NT2/D1 (cell line): ENCODE measurements around the gene CPSF4.

Experiments
- SUZ12 ChIP-seq: IDR thresholded peaks from 2 replicates; pipeline ENCODE4 v1.6.1; 2011; ENCODE audit not compliant: insufficient read length, insufficient read depth; ENCODE audit errors: extremely low read depth
- YY1 ChIP-seq: IDR thresholded peaks from 2 replicates; pipeline ENCODE4 v1.6.1; 2011; ENCODE audit not compliant: insufficient read length, insufficient read depth

DNA sequence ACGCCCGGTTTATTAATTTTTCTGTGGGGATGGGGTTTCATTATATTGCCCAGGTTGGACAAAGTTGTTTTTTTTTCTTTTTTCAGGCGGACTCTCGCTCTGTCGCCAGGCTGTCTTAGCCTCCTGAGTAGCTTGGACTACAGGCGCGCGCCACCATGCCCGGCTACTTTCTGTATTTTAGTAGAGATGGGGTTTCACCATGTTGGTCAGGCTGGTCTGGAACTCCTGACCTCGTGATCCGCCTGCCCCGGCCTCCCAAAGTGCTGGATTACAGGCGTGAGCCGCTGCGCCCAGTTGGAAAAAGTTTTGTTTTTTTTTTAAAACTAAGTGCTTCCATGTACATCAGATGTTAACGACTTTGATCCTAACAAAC is 61.9 kb downstream of the CPSF4 start:
- TF ChIP-seq YY1 (no peak), SUZ12 (no peak)
